Measurements from ENCODE around the gene BMP10.
A peak's percentile ranks its signal among the peaks of the same experiment; 100 is the strongest.

The BMP10 gene

DNA sequence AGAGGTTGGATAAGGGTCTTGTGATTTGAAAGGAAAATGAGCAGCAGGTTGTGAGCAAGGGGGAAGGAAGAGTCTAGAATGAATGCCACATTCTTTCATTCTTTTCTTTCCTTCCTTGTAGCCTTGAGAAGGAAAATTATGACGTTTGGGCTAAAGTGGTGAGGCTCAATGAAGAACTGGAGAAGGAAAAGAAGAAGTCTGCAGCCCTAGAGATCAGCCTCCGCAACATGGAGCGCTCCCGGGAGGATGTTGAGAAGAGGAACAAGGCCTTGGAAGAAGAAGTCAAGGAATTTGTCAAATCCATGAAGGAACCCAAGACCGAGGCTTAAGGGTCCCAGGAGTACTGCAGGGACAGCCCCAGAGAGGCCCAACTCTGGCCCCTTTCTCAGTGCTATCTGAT lies 45.3 kb downstream of the BMP10 start:
- Histone ChIP-seq H3K27me3 (ENCODE audit: control insufficient read depth in 1 of 2, insufficient read depth in 1 of 2, low read length in 2 of 2) (no peaks in the 10 kb centered on the region), H3K18ac (ENCODE audit: low read depth in 1 of 2, low read length in 2 of 2) (no peak overlapping the region), H2AFZ (ENCODE audit: low read depth, low read length) (no peak overlapping the region), H3K4me1 (ENCODE audit: control insufficient read depth, insufficient read depth, low read depth, low read length) (peaks cover 9% of the 10 kb centered on the region), H2BK120ac (ENCODE audit: low read depth, low read length) (no peak overlapping the region), H3K4me3 (ENCODE audit: insufficient read depth in 1 of 2, low read depth in 1 of 2, low read length in 2 of 2) (no peak overlapping the region), H3K4ac (ENCODE audit: low read depth in 1 of 2, low read length in 2 of 2) (no peak overlapping the region), H2BK15ac (ENCODE audit: low read depth, poor library complexity, severe bottlenecking) (peak overlapping the region; percentile 29), H3K4me2 (ENCODE audit: low read length, poor library complexity, severe bottlenecking) (no peak overlapping the region), H3K27ac (ENCODE audit: low read length, poor library complexity, severe bottlenecking) (no peak overlapping the region), H4K8ac (ENCODE audit: low read length) (no peak overlapping the region), H3K23ac (ENCODE audit: low read length in 2 of 2) (no peak overlapping the region), H3K79me1 (replicated peaks; ENCODE audit: low read length, poor library complexity, severe bottlenecking) (no peaks in the 10 kb centered on the region), H2BK5ac (ENCODE audit: low read depth, low read length, poor library complexity, severe bottlenecking) (no peak overlapping the region), H4K91ac (ENCODE audit: low read length) (no peak overlapping the region), H3K9ac (ENCODE audit: low read length) (no peak overlapping the region), H3K36me3 (ENCODE audit: control insufficient read depth in 1 of 2, insufficient read depth in 2 of 2, low read depth in 1 of 2, low read length in 2 of 2) (no peaks in the 10 kb centered on the region), H3K9me3 (ENCODE audit: control insufficient read depth, low read length) (no peaks in the 10 kb centered on the region), H2BK12ac (ENCODE audit: low read length in 2 of 2) (no peak overlapping the region), H3K14ac (ENCODE audit: low read length in 2 of 2) (no peak overlapping the region), H2AK5ac (ENCODE audit: low read length, severe bottlenecking) (no peak overlapping the region)
- WGBS, result 94% methylated on average over 5 of the region's 5 CpGs
- no peak for DNase-seq

DNA sequence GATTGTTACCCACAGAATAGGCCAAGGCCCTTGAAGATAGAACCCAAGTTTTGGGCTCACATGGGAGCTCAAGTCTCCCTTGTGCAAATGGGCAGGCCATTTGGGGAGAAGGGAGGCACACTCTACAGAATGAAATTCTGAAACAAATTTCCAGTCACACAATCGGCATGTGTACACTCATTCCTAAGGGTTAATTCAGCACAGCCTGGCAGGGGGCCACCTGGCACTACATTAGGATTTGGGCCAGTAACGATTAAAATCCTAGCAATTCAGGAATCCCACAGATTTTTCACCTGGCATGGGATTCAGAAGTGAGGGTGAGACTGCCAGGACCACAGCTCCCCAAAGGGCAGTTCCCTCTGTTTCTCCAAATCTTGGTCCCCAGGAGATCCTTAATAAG lies 46.4 kb downstream of the BMP10 start:
- Histone ChIP-seq H2AK5ac (ENCODE audit: low read length, severe bottlenecking) (no peak overlapping the region), H3K4me3 (ENCODE audit: insufficient read depth in 1 of 2, low read depth in 1 of 2, low read length in 2 of 2) (no peak overlapping the region), H3K18ac (ENCODE audit: low read depth in 1 of 2, low read length in 2 of 2) (no peak overlapping the region), H3K9me3 (ENCODE audit: control insufficient read depth, low read length) (no peaks in the 10 kb centered on the region), H3K27ac (ENCODE audit: low read length, poor library complexity, severe bottlenecking) (no peak overlapping the region), H3K4ac (ENCODE audit: low read depth in 1 of 2, low read length in 2 of 2) (no peak overlapping the region), H2BK12ac (ENCODE audit: low read length in 2 of 2) (peak overlapping the region in 1 of 2 experiments; percentile 47), H3K79me1 (replicated peaks; ENCODE audit: low read length, poor library complexity, severe bottlenecking) (no peaks in the 10 kb centered on the region), H2BK5ac (ENCODE audit: low read depth, low read length, poor library complexity, severe bottlenecking) (no peak overlapping the region), H3K4me1 (ENCODE audit: control insufficient read depth, insufficient read depth, low read depth, low read length) (peaks cover 9% of the 10 kb centered on the region), H3K23ac (ENCODE audit: low read length in 2 of 2) (no peak overlapping the region), H2BK15ac (ENCODE audit: low read depth, poor library complexity, severe bottlenecking) (no peak overlapping the region), H3K27me3 (ENCODE audit: control insufficient read depth in 1 of 2, insufficient read depth in 1 of 2, low read length in 2 of 2) (no peaks in the 10 kb centered on the region), H4K91ac (ENCODE audit: low read length) (no peak overlapping the region), H3K9ac (ENCODE audit: low read length) (no peak overlapping the region), H3K36me3 (ENCODE audit: control insufficient read depth in 1 of 2, insufficient read depth in 2 of 2, low read depth in 1 of 2, low read length in 2 of 2) (no peaks in the 10 kb centered on the region), H2AFZ (ENCODE audit: low read depth, low read length) (no peak overlapping the region), H2BK120ac (ENCODE audit: low read depth, low read length) (no peak overlapping the region), H3K4me2 (ENCODE audit: low read length, poor library complexity, severe bottlenecking) (no peak overlapping the region), H4K8ac (ENCODE audit: low read length) (no peak overlapping the region), H3K14ac (ENCODE audit: low read length in 2 of 2) (no peak overlapping the region)
- WGBS, result 81% methylated on average over 2 of the region's 2 CpGs
- no peak for DNase-seq

DNA sequence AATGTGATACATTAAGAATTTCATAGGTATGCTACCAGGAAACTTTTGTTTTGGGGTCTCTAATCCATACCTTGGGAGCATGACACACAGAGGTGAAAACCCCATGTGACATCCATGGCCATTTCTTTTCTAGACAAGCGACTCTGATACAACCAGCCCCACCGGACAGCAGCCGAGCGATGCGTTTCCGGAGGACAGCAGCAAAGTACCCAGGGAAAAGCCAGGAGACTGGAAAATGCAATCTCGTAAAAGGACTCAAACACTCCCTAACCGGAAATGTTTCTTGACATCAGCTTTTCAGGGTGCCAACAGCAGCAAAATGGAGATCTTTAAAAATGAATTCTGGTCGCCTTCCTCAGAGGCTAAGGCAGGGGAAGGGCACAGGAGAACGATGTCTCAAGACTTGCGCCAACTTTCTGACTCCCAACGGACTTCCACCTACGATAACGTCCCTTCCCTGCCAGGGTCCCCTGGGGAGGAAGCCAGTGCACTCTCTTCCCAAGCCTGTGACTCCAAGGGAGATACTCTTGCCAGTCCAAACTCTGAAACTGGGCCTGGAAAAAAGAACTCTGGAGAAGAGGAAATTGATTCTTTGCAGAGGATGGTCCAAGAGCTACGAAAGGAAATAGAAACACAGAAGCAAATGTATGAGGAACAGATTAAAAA lies 48.9 kb downstream of the BMP10 start:
- Histone ChIP-seq H3K4me1 (ENCODE audit: control insufficient read depth, insufficient read depth, low read depth, low read length) (peaks cover 2% of the 10 kb centered on the region), H3K4me3 (ENCODE audit: insufficient read depth in 1 of 2, low read depth in 1 of 2, low read length in 2 of 2) (no peak overlapping the region), H3K4ac (ENCODE audit: low read depth in 1 of 2, low read length in 2 of 2) (no peak overlapping the region), H4K91ac (ENCODE audit: low read length) (no peak overlapping the region), H3K27ac (ENCODE audit: low read length, poor library complexity, severe bottlenecking) (no peak overlapping the region), H2BK12ac (ENCODE audit: low read length in 2 of 2) (peak overlapping the region in 1 of 2 experiments; percentile 40), H3K36me3 (ENCODE audit: control insufficient read depth in 1 of 2, insufficient read depth in 2 of 2, low read depth in 1 of 2, low read length in 2 of 2) (no peaks in the 10 kb centered on the region), H2BK5ac (ENCODE audit: low read depth, low read length, poor library complexity, severe bottlenecking) (no peak overlapping the region), H3K9ac (ENCODE audit: low read length) (no peak overlapping the region), H3K23ac (ENCODE audit: low read length in 2 of 2) (no peak overlapping the region), H3K9me3 (ENCODE audit: control insufficient read depth, low read length) (no peaks in the 10 kb centered on the region), H2AFZ (ENCODE audit: low read depth, low read length) (no peak overlapping the region), H2AK5ac (ENCODE audit: low read length, severe bottlenecking) (no peak overlapping the region), H3K27me3 (ENCODE audit: control insufficient read depth in 1 of 2, insufficient read depth in 1 of 2, low read length in 2 of 2) (no peaks in the 10 kb centered on the region), H4K8ac (ENCODE audit: low read length) (no peak overlapping the region), H3K18ac (ENCODE audit: low read depth in 1 of 2, low read length in 2 of 2) (peak overlapping the region in 1 of 2 experiments; percentile 14), H3K14ac (ENCODE audit: low read length in 2 of 2) (peak overlapping the region in 1 of 2 experiments; percentile 69), H2BK120ac (ENCODE audit: low read depth, low read length) (no peak overlapping the region), H3K4me2 (ENCODE audit: low read length, poor library complexity, severe bottlenecking) (no peak overlapping the region), H2BK15ac (ENCODE audit: low read depth, poor library complexity, severe bottlenecking) (no peak overlapping the region), H3K79me1 (replicated peaks; ENCODE audit: low read length, poor library complexity, severe bottlenecking) (no peaks in the 10 kb centered on the region)
- 98% methylated on average over 15 of the region's 15 CpGs for WGBS
- no peak for DNase-seq

DNA sequence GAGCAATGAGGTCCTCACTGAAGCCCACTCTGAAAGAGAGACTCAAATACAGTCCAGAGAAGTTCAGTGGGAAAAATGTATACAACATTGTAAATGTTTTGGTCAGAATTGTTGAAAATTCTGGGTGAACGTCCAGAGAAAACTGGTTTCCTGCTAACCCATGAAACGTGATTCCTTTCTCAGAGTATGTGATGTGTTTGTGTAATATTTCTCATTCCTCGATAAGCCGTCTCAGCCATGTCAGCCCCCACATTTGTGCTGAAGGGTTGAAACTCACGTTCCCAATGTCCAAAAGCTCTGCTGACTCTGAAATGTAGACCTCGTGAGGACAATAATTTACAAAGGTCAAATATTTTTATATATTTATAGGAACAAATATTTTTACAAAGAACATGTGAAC lies 51.6 kb downstream of the BMP10 start:
- no peaks in the 10 kb centered on the region for H3K36me3 ChIP-seq (ENCODE audit: control insufficient read depth in 1 of 2, insufficient read depth in 2 of 2, low read depth in 1 of 2, low read length in 2 of 2)
- H2BK12ac ChIP-seq (ENCODE audit: low read length in 2 of 2), result no peak overlapping the region
- H3K4ac ChIP-seq (ENCODE audit: low read depth in 1 of 2, low read length in 2 of 2), result no peak overlapping the region
- H4K91ac ChIP-seq (ENCODE audit: low read length), result no peak overlapping the region
- WGBS, result 95% methylated on average over 5 of the region's 6 CpGs
- no peak overlapping the region for H2BK120ac ChIP-seq (ENCODE audit: low read depth, low read length)
- H2AK5ac ChIP-seq (ENCODE audit: low read length, severe bottlenecking), result no peak overlapping the region
- no peak for DNase-seq
- H2BK5ac ChIP-seq (ENCODE audit: low read depth, low read length, poor library complexity, severe bottlenecking), result no peak overlapping the region
- H3K27me3 ChIP-seq (ENCODE audit: control insufficient read depth in 1 of 2, insufficient read depth in 1 of 2, low read length in 2 of 2), result no peaks in the 10 kb centered on the region
- H2AFZ ChIP-seq (ENCODE audit: low read depth, low read length), result no peak overlapping the region
- no peak overlapping the region for H4K8ac ChIP-seq (ENCODE audit: low read length)
- H3K9me3 ChIP-seq (ENCODE audit: control insufficient read depth, low read length), result no peaks in the 10 kb centered on the region
- no peak overlapping the region for H3K9ac ChIP-seq (ENCODE audit: low read length)
- H3K27ac ChIP-seq (ENCODE audit: low read length, poor library complexity, severe bottlenecking), result no peak overlapping the region
- H3K4me1 ChIP-seq (ENCODE audit: control insufficient read depth, insufficient read depth, low read depth, low read length), result peaks cover 5% of the 10 kb centered on the region
- H3K4me3 ChIP-seq (ENCODE audit: insufficient read depth in 1 of 2, low read depth in 1 of 2, low read length in 2 of 2), result no peak overlapping the region
- H3K23ac ChIP-seq (ENCODE audit: low read length in 2 of 2), result no peak overlapping the region
- no peak overlapping the region for H3K14ac ChIP-seq (ENCODE audit: low read length in 2 of 2)
- H2BK15ac ChIP-seq (ENCODE audit: low read depth, poor library complexity, severe bottlenecking), result no peak overlapping the region
- no peaks in the 10 kb centered on the region for H3K79me1 ChIP-seq (replicated peaks; ENCODE audit: low read length, poor library complexity, severe bottlenecking)
- no peak overlapping the region for H3K18ac ChIP-seq (ENCODE audit: low read depth in 1 of 2, low read length in 2 of 2)
- no peak overlapping the region for H3K4me2 ChIP-seq (ENCODE audit: low read length, poor library complexity, severe bottlenecking)

Data from mesenchymal stem cell (in vitro differentiated cells and primary cell).